H1 (cell line): ENCODE measurements around the gene HSPB1. TPM values are rescaled to one million over a fixed set of nuclear protein-coding genes. Genes with fewer than 3 reads are reported as not detected.

Experiments used
- BCL11A ChIP-seq, 2 experiments: IDR thresholded peaks; one replicate each; pipeline ENCODE4 v1.6.1; 2011; ENCODE audit warnings: low read depth in 2 of 2, low read length in 2 of 2, mild to moderate bottlenecking in 2 of 2
- CBX8 ChIP-seq: fragments of 300-800, 300-1000 bp; sonication (generic); IDR thresholded peaks from 2 replicates; pipeline ENCODE4 v1.7.1; 2016; ENCODE audit warnings: low read depth, low read length, borderline replicate concordance
- CHD7 ChIP-seq: fragments of 300-600 bp; sonication (generic); IDR thresholded peaks from 2 replicates; pipeline ENCODE4 v1.7.1; 2012; ENCODE audit warnings: low read length, moderate library complexity, mild to moderate bottlenecking, inconsistent platforms; ENCODE audit not compliant: insufficient replicate concordance
- CREB1 ChIP-seq: IDR thresholded peaks from 2 replicates; pipeline ENCODE4 v1.6.1; 2012; ENCODE audit warnings: inconsistent platforms
- HDAC2 ChIP-seq, 2 experiments: fragments of 300-600 bp in 1 of 2; sonication (generic) in 1 of 2; IDR thresholded peaks; 2 replicates each; pipeline ENCODE4 v1.6.1; 2011 to 2012; ENCODE audit warnings: low read depth in 2 of 2, low read length in 2 of 2, mild to moderate bottlenecking in 2 of 2, moderate library complexity in 2 of 2, borderline replicate concordance in 1 of 2, inconsistent platforms in 1 of 2
- JUND ChIP-seq: IDR thresholded peaks from 2 replicates; pipeline ENCODE4 v1.6.1; 2011; ENCODE audit warnings: mild to moderate bottlenecking, improper control_type of control experiment, low read length
- KDM4A ChIP-seq: IDR thresholded peaks from one replicate; pipeline ENCODE4 v1.7.1; 2012; ENCODE audit warnings: low read depth, mild to moderate bottlenecking, moderate library complexity, low read length, inconsistent platforms; ENCODE audit not compliant: severe bottlenecking
- MAX ChIP-seq: IDR thresholded peaks from 2 replicates; pipeline ENCODE4 v1.6.1; 2012; ENCODE audit warnings: inconsistent platforms
- PHF8 ChIP-seq: fragments of 200-600 bp; sonication (generic); conservative IDR thresholded peaks from 2 replicates; pipeline ENCODE4 v1.7.1; 2012; ENCODE audit warnings: low read depth, mild to moderate bottlenecking, inconsistent platforms, low read length, moderate library complexity
- SP2 ChIP-seq: IDR thresholded peaks from 2 replicates; pipeline ENCODE4 v1.6.1; 2012; ENCODE audit warnings: mild to moderate bottlenecking, low read length, inconsistent platforms
- TEAD4 ChIP-seq: IDR thresholded peaks from 2 replicates; pipeline ENCODE4 v1.6.1; 2012; ENCODE audit warnings: low read depth, low read length, inconsistent platforms, mixed read lengths
- polyA plus RNA-seq, 7 experiments: library from polyadenylated mRNA; depleted of rRNA in 3 of 7; stranded (reverse) in 5 of 7; unstranded in 2 of 7; fragments of >200 nt in 5 of 7; fragments of 200-250 nt in 2 of 7; gene quantifications; 1 replicate in 5 of 7; 2 replicates in 1 of 7; 4 replicates in 1 of 7; pipeline versions ENCODE4 v1.2.1 to v1.2.3, GENCODE V29; 2011 to 2013; ENCODE audit warnings: missing spikeins in 2 of 7, mixed read lengths in 2 of 7
- total RNA-seq: library from RNA; stranded (reverse); fragmentation: NEBNext Ultra II Directional; extraction: Animal tissue kit (Norgen Biotek cat#: 25700); gene quantifications from 2 replicates; pipeline ENCODE4 v1.2.1, GENCODE V29; 2021

HSPB1 gene
- total and polyA plus RNA-seq, 2 of the 8 experiments (the other 6 are each of a cell fraction or from before 2014, with no cell fraction given): 165 to 254 TPM

- TF ChIP-seq CHD7 (no peak), PHF8 (no peak), BCL11A (IDR thresholded peaks at IDR 0.05; ENCODE audit: low read depth in 2 of 2, low read length in 2 of 2) (no peak), KDM4A (no peak), MAX (no peak), CREB1 (no peak), CBX8 (no peak), SP2 (no peak), HDAC2 (IDR thresholded peaks at IDR 0.05; ENCODE audit: borderline replicate concordance in 1 of 2, low read depth in 2 of 2, low read length in 2 of 2) (no peak), JUND (no peak), TEAD4 (no peak)
Observed at GRCh38 chr7:76349313-76349885, 46.9 kb downstream of the HSPB1 start (continued).
